Skeletal muscle tissue (tissue), 4 donors: ENCODE measurements around the gene SPATA31C2. TPM values are rescaled to one million over a fixed set of nuclear protein-coding genes. Genes with fewer than 3 reads are reported as not detected.
"Not testable (repeated sequence)": the region's sequence is repeated elsewhere in the genome, so short reads cannot be mapped to it uniquely, and the experiment has no call there.

Source experiments
- H3K27ac ChIP-seq: one replicate; pipeline ENCODE4 v1.7.0; 2013; ENCODE audit warnings: mild to moderate bottlenecking, low read depth, low read length, inconsistent platforms
- H3K27me3 ChIP-seq, 3 donors: one replicate each; pipeline ENCODE4 v1.7.0; 2013; ENCODE audit warnings: low read length in 3 of 3; ENCODE audit not compliant: control insufficient read depth in 3 of 3, insufficient read depth in 3 of 3
- H3K36me3 ChIP-seq, 3 donors: one replicate each; pipeline ENCODE4 v1.7.0; 2013; ENCODE audit warnings: low read length in 3 of 3; ENCODE audit not compliant: control insufficient read depth in 3 of 3, insufficient read depth in 3 of 3
- H3K4me1 ChIP-seq, 3 donors: one replicate each; pipeline ENCODE4 v1.7.0; 2013; ENCODE audit warnings: low read length in 3 of 3, mild to moderate bottlenecking in 3 of 3; ENCODE audit not compliant: control insufficient read depth in 3 of 3, insufficient read depth in 3 of 3
- H3K4me3 ChIP-seq, 3 donors: one replicate each; pipeline ENCODE4 v1.7.0; 2013; ENCODE audit warnings: low read length in 3 of 3
- H3K9ac ChIP-seq, 3 donors: one replicate each; pipeline ENCODE4 v1.7.0; 2013; ENCODE audit warnings: low read length in 3 of 3, mild to moderate bottlenecking in 3 of 3, moderate library complexity in 2 of 3, low read depth in 1 of 3
- H3K9me3 ChIP-seq, 3 donors: one replicate each; pipeline ENCODE4 v1.7.0; 2013; ENCODE audit warnings: low read length in 3 of 3; ENCODE audit not compliant: control insufficient read depth in 3 of 3
- total RNA-seq: library from RNA; depleted of rRNA; stranded (reverse); fragments of >200 nt; gene quantifications from one replicate; pipeline ENCODE4 v1.2.3, GENCODE V29; 2014
- donor health status: Osteomylitis.

Gene SPATA31C2
- total RNA-seq, 1 donor from 2014 or later = not detected

GRCh38 chr9:88129556-88129955 lies 8.7 kb downstream of the SPATA31C2 start:
- not testable (repeated sequence) for H3K27me3 ChIP-seq, H3K4me3 ChIP-seq, H3K9me3 ChIP-seq, H3K4me1 ChIP-seq, H3K9ac ChIP-seq, H3K36me3 ChIP-seq, H3K27ac ChIP-seq

GRCh38 chr9:88127700-88128300 lies 10.5 kb downstream of the SPATA31C2 start:
- H3K27me3 ChIP-seq, H3K9ac ChIP-seq, H3K36me3 ChIP-seq, H3K4me3 ChIP-seq, H3K4me1 ChIP-seq, H3K9me3 ChIP-seq, H3K27ac ChIP-seq: not testable (repeated sequence)

- H3K4me1 ChIP-seq, H3K9me3 ChIP-seq, H3K36me3 ChIP-seq, H3K4me3 ChIP-seq, H3K27ac ChIP-seq, H3K9ac ChIP-seq, H3K27me3 ChIP-seq: not testable (repeated sequence)
These were observed 14.9 kb downstream of the SPATA31C2 start for GRCh38 chr9:88123413-88123812.

GRCh38 chr9:88118121-88118520 lies 20.2 kb downstream of the SPATA31C2 start:
- not testable (repeated sequence) for H3K9ac ChIP-seq, H3K36me3 ChIP-seq, H3K9me3 ChIP-seq, H3K4me1 ChIP-seq, H3K27me3 ChIP-seq, H3K27ac ChIP-seq, H3K4me3 ChIP-seq

- H3K36me3 ChIP-seq, H3K4me3 ChIP-seq, H3K9me3 ChIP-seq, H3K27ac ChIP-seq, H3K4me1 ChIP-seq, H3K27me3 ChIP-seq, H3K9ac ChIP-seq: not testable (repeated sequence)
These were observed 23.2 kb downstream of the SPATA31C2 start for GRCh38 chr9:88114968-88115612.

- H3K36me3 ChIP-seq, H3K9me3 ChIP-seq, H3K27me3 ChIP-seq: not testable (repeated sequence)
These were observed 23.9 kb downstream of the SPATA31C2 start for GRCh38 chr9:88114283-88114967.

GRCh38 chr9:88113156-88114130 lies 24.8 kb downstream of the SPATA31C2 start:
- H3K9me3 ChIP-seq, H3K4me3 ChIP-seq, H3K4me1 ChIP-seq, H3K36me3 ChIP-seq, H3K27ac ChIP-seq, H3K27me3 ChIP-seq, H3K9ac ChIP-seq: not testable (repeated sequence)

More at GRCh38 chr9:88114283-88114967, 23.9 kb downstream of the SPATA31C2 start:
- H3K4me1 ChIP-seq, H3K4me3 ChIP-seq, H3K9ac ChIP-seq, H3K27ac ChIP-seq: not testable (repeated sequence)

- Histone ChIP-seq H3K9ac (no peak overlapping the region), H3K9me3 (no peaks in the 10 kb centered on the region), H3K36me3 (no peaks in the 10 kb centered on the region)
These were observed 28.2 kb downstream of the SPATA31C2 start for GRCh38 chr9:88110026-88110425.

GRCh38 chr9:88108779-88109178 lies 29.5 kb downstream of the SPATA31C2 start:
- Histone ChIP-seq H3K27me3 (peaks cover 0 to 6% (median 0%) of the 10 kb centered on the region in 3 donors), H3K36me3 (no peaks in the 10 kb centered on the region), H3K4me1 (no peaks in the 10 kb centered on the region), H3K4me3 (no peak overlapping the region), H3K27ac (no peak overlapping the region), H3K9ac (no peak overlapping the region), H3K9me3 (no peaks in the 10 kb centered on the region)

More at GRCh38 chr9:88110026-88110425, 28.2 kb downstream of the SPATA31C2 start:
- Histone ChIP-seq H3K4me1 (no peaks in the 10 kb centered on the region), H3K27ac (no peak overlapping the region), H3K4me3 (no peak overlapping the region), H3K27me3 (peaks cover 0 to 6% (median 0%) of the 10 kb centered on the region in 3 donors)
